ENCODE data around the gene PCSK7. TPM values are rescaled to one million over a fixed set of nuclear protein-coding genes. Genes with fewer than 3 reads are reported as not detected.

PCSK7 gene
- total RNA-seq, 1 experiment from 2014 or later, result 30.0 TPM

DNA sequence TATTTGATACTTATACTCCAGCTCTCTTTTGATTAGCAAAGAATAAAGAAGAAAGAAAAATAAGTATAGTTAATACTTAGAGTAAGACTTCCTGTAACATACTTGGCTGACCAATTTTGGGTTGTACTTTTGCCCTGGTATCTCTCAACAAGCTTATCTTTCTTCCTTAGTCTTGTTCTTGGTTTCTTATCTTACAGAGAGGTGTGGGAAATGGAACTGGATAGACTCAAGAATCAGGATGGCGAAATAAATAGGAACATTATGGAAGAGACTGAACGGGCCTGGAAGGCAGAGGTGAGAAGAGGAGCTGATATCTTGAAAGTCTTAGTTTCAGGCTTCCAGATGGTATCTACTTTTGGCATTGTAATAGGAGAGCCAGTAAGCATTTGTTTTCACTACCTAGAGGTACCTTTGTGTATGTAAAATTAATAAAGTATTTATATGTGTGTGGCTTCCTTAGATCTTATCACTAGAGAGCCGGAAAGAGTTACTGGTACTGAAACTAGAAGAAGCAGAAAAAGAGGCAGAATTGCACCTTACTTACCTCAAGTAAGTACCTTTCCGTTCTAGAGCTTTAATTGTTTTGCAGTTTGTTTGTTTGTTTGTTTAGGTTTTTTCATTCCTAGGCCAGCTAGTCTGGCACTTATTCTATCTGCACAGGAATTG, 48.0 kb upstream of the PCSK7 start:
- Histone ChIP-seq H3K27ac (ENCODE audit: low read depth, low read length) (no peak overlapping the region; the same call in 1 of the 2 replicates), H4K20me1 (ENCODE audit: insufficient read depth) (no peaks in the 10 kb centered on the region), H3K36me3 (ENCODE audit: control insufficient read depth in 1 of 2, insufficient read depth in 2 of 2, low read length in 2 of 2) (peaks cover 0 to 4% of the 10 kb centered on the region in 2 experiments; a peak in 2 of 4 replicates), H3K4me2 (ENCODE audit: low read length) (no peak overlapping the region), H3K4me3 (replicated peaks in 1 of 2; ENCODE audit: low read depth in 1 of 2, low read length in 2 of 2) (no peak overlapping the region), H3K9me3 (ENCODE audit: control insufficient read depth in 1 of 2, insufficient read depth in 1 of 2, low read depth in 1 of 2, low read length in 2 of 2) (no peaks in the 10 kb centered on the region), H3K27me3 (ENCODE audit: insufficient read depth, low read length) (no peaks in the 10 kb centered on the region), H3K9ac (ENCODE audit: low read length) (no peak overlapping the region), H3K9me2 (ENCODE audit: insufficient read depth) (no peaks in the 10 kb centered on the region), H3K4me1 (ENCODE audit: control insufficient read depth in 1 of 2, insufficient read depth in 2 of 2, low read length in 2 of 2) (peaks cover 19 to 20% of the 10 kb centered on the region in 2 experiments), H3K79me2 (ENCODE audit: insufficient read depth, low read length) (no peaks in the 10 kb centered on the region), H2AFZ (ENCODE audit: low read depth, low read length, poor library complexity, severe bottlenecking) (no peak overlapping the region)
- ATAC-seq, result no peak
- CTCF ChIA-PET, result no interaction called here
- intact Hi-C loops (cut with micrococcal nuclease), result no loop called here
- POLR2A ChIA-PET, result no interaction called here
- RAD21 ChIA-PET (ENCODE audit: low non-redundant PET in 1 of 2, low total read pairs in 2 of 2, uncharacterized antibody in 2 of 2, unreplicated experiment in 2 of 2), result no interaction called here
- TF ChIP-seq EZH2 (IDR thresholded peaks at IDR 0.05) (no peak), SP1 (IDR thresholded peaks at IDR 0.05; ENCODE audit: low read depth) (no peak), EGR1 (IDR thresholded peaks at IDR 0.05; ENCODE audit: low read depth) (no peak), YY1 (IDR thresholded peaks at IDR 0.05; ENCODE audit: extremely low read depth, insufficient replicate concordance, low read depth, low read length) (no peak), SIN3A (IDR thresholded peaks at IDR 0.05; ENCODE audit: low read depth) (no peak), CBX3 (IDR thresholded peaks at IDR 0.05; ENCODE audit: low read depth) (no peak)
- TF ChIP-seq, protein P1, sequence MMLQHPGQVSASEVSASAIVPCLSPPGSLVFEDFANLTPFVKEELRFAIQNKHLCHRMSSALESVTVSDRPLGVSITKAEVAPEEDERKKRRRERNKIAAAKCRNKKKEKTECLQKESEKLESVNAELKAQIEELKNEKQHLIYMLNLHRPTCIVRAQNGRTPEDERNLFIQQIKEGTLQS (IDR thresholded peaks at IDR 0.05), result no peak
- DNase-seq (ENCODE audit: low read depth, low spot score), result no peak
- BruUV-seq (replicated peaks), result no TSS peak

DNA sequence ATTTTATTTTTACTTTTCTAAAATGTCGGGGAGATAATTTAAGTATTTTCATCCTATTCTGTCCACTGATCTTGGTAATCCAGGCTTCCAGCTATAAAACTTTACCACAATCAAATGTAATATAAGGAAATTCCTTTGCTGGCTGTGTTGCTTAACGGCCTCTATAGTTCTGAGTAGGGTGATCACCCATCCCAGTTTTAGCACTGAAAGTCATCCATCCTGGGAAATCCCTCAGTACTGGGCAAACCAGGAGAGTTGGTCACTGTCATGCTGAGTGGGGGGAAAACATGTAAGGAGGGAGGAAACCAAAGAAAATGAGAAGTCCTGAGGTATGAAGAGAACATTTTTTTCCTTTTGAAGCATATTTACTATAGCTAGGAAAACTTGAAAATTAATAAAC, 46.5 kb upstream of the PCSK7 start:
- DNase-seq (ENCODE audit: low read depth, low spot score), result no peak
- ATAC-seq, result no peak
- ChIA-PET POLR2A (no interaction called here), CTCF (no interaction called here), RAD21 (ENCODE audit: low non-redundant PET in 1 of 2, low total read pairs in 2 of 2, uncharacterized antibody in 2 of 2, unreplicated experiment in 2 of 2) (no interaction called here)
- Histone ChIP-seq H3K36me3 (ENCODE audit: control insufficient read depth in 1 of 2, insufficient read depth in 2 of 2, low read length in 2 of 2) (peaks cover 0 to 4% of the 10 kb centered on the region in 2 experiments; a peak in 2 of 4 replicates), H3K4me1 (ENCODE audit: control insufficient read depth in 1 of 2, insufficient read depth in 2 of 2, low read length in 2 of 2) (peaks cover 19 to 23% of the 10 kb centered on the region in 2 experiments), H3K9ac (ENCODE audit: low read length) (no peak overlapping the region), H3K79me2 (ENCODE audit: insufficient read depth, low read length) (no peaks in the 10 kb centered on the region), H2AFZ (ENCODE audit: low read depth, low read length, poor library complexity, severe bottlenecking) (no peak overlapping the region), H3K27me3 (ENCODE audit: insufficient read depth, low read length) (no peaks in the 10 kb centered on the region), H4K20me1 (ENCODE audit: insufficient read depth) (no peaks in the 10 kb centered on the region), H3K4me3 (replicated peaks in 1 of 2; ENCODE audit: low read depth in 1 of 2, low read length in 2 of 2) (no peak overlapping the region), H3K4me2 (ENCODE audit: low read length) (no peak overlapping the region), H3K9me3 (ENCODE audit: control insufficient read depth in 1 of 2, insufficient read depth in 1 of 2, low read depth in 1 of 2, low read length in 2 of 2) (peaks cover 0 to under 1% of the 10 kb centered on the region in 2 experiments; a peak in 1 of 4 replicates), H3K27ac (ENCODE audit: low read depth, low read length) (no peak overlapping the region), H3K9me2 (ENCODE audit: insufficient read depth) (no peaks in the 10 kb centered on the region)
- BruUV-seq (replicated peaks), result no TSS peak
- intact Hi-C loops (cut with micrococcal nuclease), result no loop called here
- TF ChIP-seq, protein P2, sequence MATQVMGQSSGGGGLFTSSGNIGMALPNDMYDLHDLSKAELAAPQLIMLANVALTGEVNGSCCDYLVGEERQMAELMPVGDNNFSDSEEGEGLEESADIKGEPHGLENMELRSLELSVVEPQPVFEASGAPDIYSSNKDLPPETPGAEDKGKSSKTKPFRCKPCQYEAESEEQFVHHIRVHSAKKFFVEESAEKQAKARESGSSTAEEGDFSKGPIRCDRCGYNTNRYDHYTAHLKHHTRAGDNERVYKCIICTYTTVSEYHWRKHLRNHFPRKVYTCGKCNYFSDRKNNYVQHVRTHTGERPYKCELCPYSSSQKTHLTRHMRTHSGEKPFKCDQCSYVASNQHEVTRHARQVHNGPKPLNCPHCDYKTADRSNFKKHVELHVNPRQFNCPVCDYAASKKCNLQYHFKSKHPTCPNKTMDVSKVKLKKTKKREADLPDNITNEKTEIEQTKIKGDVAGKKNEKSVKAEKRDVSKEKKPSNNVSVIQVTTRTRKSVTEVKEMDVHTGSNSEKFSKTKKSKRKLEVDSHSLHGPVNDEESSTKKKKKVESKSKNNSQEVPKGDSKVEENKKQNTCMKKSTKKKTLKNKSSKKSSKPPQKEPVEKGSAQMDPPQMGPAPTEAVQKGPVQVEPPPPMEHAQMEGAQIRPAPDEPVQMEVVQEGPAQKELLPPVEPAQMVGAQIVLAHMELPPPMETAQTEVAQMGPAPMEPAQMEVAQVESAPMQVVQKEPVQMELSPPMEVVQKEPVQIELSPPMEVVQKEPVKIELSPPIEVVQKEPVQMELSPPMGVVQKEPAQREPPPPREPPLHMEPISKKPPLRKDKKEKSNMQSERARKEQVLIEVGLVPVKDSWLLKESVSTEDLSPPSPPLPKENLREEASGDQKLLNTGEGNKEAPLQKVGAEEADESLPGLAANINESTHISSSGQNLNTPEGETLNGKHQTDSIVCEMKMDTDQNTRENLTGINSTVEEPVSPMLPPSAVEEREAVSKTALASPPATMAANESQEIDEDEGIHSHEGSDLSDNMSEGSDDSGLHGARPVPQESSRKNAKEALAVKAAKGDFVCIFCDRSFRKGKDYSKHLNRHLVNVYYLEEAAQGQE (IDR thresholded peaks at IDR 0.05; ENCODE audit: low read depth), result no peak
- no peak for TF ChIP-seq EZH2 (IDR thresholded peaks at IDR 0.05)
- TF ChIP-seq, protein P3, sequence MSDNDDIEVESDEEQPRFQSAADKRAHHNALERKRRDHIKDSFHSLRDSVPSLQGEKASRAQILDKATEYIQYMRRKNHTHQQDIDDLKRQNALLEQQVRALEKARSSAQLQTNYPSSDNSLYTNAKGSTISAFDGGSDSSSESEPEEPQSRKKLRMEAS (IDR thresholded peaks at IDR 0.05), result no peak
- no peak for TF ChIP-seq POLR2A (IDR thresholded peaks at IDR 0.05; ENCODE audit: borderline replicate concordance, extremely low read depth, insufficient read depth, insufficient read length)
- TF ChIP-seq RAD21 (IDR thresholded peaks at IDR 0.05; ENCODE audit: low read depth), result no peak
- TF ChIP-seq, protein P4, sequence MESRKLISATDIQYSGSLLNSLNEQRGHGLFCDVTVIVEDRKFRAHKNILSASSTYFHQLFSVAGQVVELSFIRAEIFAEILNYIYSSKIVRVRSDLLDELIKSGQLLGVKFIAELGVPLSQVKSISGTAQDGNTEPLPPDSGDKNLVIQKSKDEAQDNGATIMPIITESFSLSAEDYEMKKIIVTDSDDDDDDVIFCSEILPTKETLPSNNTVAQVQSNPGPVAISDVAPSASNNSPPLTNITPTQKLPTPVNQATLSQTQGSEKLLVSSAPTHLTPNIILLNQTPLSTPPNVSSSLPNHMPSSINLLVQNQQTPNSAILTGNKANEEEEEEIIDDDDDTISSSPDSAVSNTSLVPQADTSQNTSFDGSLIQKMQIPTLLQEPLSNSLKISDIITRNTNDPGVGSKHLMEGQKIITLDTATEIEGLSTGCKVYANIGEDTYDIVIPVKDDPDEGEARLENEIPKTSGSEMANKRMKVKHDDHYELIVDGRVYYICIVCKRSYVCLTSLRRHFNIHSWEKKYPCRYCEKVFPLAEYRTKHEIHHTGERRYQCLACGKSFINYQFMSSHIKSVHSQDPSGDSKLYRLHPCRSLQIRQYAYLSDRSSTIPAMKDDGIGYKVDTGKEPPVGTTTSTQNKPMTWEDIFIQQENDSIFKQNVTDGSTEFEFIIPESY (IDR thresholded peaks at IDR 0.05; ENCODE audit: extremely low read depth, insufficient replicate concordance, low read length), result no peak
- no peak for TF ChIP-seq EZH2phosphoT487 (IDR thresholded peaks at IDR 0.05; ENCODE audit: borderline replicate concordance)
- no peak for TF ChIP-seq JUND (IDR thresholded peaks at IDR 0.05)
- no peak for TF ChIP-seq CBX3 (IDR thresholded peaks at IDR 0.05; ENCODE audit: low read depth)
- no peak for TF ChIP-seq ELF1 (IDR thresholded peaks at IDR 0.05; ENCODE audit: borderline replicate concordance, low read depth)
- TF ChIP-seq FOSL1 (IDR thresholded peaks at IDR 0.05; ENCODE audit: low read depth), result no peak
